ENCODE results near the gene SPAG5.
A peak's percentile ranks its signal among the peaks of the same experiment; 100 is the strongest.
"Not testable (repeated sequence)": the region's sequence is repeated elsewhere in the genome, so short reads cannot be mapped to it uniquely, and the experiment has no call there.

Gene SPAG5

DNA sequence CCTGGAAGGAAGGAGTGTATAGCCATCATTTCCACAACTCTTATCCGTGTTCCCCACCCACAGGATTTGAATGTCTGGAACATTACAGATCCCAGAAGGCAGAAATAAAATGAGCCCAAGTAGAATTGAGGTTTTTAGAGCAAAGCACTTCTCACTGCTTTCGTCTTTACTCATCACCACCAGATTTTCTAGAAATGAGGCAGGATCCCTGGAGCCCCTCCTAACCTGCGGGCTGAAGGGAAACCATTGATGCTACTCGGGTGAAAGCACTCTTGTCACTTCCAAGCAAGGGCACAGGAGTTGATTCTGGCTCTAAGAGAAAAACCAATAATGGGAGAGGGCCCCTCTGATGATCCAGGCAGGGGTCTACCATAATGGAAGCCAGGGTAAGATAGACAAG, 19.3 kb downstream of the SPAG5 start:
- Histone ChIP-seq H3K9me3 (ENCODE audit: control insufficient read depth, low read length) (no peaks in the 10 kb centered on the region), H3K36me3 (ENCODE audit: control insufficient read depth, insufficient read depth, low read length) (no peaks in the 10 kb centered on the region), H3K4me3 (ENCODE audit: insufficient read depth, low read depth, low read length, poor library complexity, severe bottlenecking) (no peak overlapping the region), H3K4me1 (ENCODE audit: control insufficient read depth, insufficient read depth, low read length, poor library complexity, severe bottlenecking) (peaks cover 8% of the 10 kb centered on the region), H3K27ac (ENCODE audit: insufficient read depth, low read length, poor library complexity, severe bottlenecking) (no peak overlapping the region), H3K27me3 (replicated peaks; ENCODE audit: control insufficient read depth, insufficient read depth, low read length, poor library complexity, severe bottlenecking) (no peaks in the 10 kb centered on the region)
- no peak for DNase-seq

DNA sequence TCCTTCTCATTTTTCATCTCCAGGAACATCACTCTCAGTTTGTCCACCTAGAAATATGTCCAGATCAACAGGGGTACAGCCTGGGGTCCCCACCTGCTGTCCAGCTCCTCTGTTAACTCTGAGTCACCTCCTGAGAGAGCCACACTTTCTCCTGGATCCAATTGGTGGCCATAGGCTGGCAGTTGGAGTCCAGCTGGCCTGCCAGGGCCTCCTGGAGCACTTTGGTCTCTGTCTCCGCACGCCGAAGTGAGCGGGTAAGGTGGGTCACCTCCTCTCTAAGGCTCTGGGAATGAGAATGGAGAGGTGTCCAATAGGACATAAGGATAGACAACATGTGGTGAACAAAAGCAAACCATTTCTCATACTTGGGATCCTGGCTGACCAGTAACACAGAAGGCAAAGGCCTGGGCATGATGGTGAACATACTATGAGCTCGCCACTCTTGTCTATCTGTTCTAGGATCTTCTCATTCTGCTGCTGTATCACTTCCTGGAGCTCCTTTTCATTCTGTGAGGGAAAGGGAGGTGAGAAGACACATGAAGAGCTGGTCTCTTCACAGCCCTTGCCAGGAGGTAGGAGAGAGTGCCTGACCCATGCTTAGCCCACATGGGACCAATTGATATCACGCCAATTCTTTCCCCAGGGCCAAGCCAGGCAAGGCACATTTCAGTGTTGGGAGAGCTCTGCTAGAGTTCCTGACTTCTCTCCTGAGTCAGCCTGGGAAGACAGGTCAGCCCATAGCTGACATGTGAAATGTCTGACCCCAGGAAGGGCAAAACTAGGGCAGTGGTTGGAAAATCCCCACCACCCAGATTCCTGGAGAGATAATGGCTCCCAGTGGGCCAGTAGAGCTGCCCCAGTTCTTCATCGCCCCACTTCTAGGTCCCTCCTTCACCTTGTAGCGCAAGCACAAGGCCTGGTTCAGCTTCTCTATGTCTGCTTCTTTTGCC, 20.3 kb downstream of the SPAG5 start:
- no peak for DNase-seq
- Histone ChIP-seq H3K27me3 (replicated peaks; ENCODE audit: control insufficient read depth, insufficient read depth, low read length, poor library complexity, severe bottlenecking) (no peaks in the 10 kb centered on the region), H3K27ac (ENCODE audit: insufficient read depth, low read length, poor library complexity, severe bottlenecking) (no peak overlapping the region), H3K9me3 (ENCODE audit: control insufficient read depth, low read length) (no peaks in the 10 kb centered on the region), H3K4me1 (ENCODE audit: control insufficient read depth, insufficient read depth, low read length, poor library complexity, severe bottlenecking) (peaks cover 8% of the 10 kb centered on the region), H3K4me3 (ENCODE audit: insufficient read depth, low read depth, low read length, poor library complexity, severe bottlenecking) (no peak overlapping the region), H3K36me3 (ENCODE audit: control insufficient read depth, insufficient read depth, low read length) (no peaks in the 10 kb centered on the region)

DNA sequence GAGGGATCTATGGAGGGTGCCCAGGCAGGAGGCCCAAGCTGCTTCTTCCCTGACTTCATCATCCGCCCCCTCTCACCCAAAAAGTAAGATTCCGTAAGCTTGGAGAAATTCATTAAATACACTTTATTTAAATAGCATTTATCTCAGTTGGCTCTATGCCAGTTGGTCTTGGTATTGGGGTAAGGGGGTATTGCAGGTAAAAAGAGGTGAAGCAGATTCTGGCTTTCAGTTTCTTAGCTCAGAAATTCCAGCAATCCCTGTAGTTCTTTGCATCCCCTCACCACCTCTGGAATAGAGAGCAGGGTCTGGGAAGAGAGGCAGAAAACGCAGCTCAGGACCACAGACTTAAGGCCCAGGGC, 21.4 kb downstream of the SPAG5 start:
- no peak overlapping the region for H3K4me3 ChIP-seq (ENCODE audit: insufficient read depth, low read depth, low read length, poor library complexity, severe bottlenecking)
- H3K27me3 ChIP-seq (replicated peaks; ENCODE audit: control insufficient read depth, insufficient read depth, low read length, poor library complexity, severe bottlenecking): no peaks in the 10 kb centered on the region
- H3K9me3 ChIP-seq (ENCODE audit: control insufficient read depth, low read length): no peaks in the 10 kb centered on the region
- H3K27ac ChIP-seq (ENCODE audit: insufficient read depth, low read length, poor library complexity, severe bottlenecking): no peak overlapping the region
- no peaks in the 10 kb centered on the region for H3K36me3 ChIP-seq (ENCODE audit: control insufficient read depth, insufficient read depth, low read length)
- peaks cover 8% of the 10 kb centered on the region for H3K4me1 ChIP-seq (ENCODE audit: control insufficient read depth, insufficient read depth, low read length, poor library complexity, severe bottlenecking)
- DNase-seq: no peak

DNA sequence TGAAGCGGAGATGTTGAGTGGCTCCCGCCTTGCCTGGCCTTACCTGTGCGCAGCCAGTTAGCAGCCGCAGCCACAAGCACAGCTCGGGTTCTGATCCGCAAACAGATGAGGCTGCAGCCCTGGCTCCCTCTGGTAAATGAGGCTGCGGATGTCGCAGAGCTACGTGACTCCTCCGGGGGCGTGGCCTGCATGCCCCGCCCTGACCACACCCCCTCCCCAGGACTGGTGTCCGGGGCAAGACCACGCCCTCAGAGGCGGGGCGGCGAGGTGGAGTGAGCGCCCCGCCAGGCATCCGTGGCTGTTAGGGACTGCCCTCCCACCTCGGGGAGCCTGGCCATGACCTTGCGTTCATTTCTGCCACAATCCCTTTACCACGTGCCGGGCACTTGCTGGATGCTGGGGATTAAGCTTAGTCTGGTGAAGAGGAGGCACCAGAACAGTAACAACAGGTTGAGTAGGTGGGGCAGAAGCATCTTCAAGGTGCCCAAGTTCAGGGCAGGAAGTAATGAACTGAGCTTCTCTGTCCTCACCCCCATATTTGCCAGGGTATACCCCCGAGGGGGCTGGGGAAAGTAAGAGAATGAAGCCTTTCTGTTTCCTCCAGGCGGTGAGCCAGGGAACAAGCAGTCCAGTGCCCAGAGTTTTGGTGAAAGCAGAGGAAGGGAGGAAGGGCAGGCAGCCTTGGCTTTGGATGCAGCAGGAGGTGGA, 21.9 kb downstream of the SPAG5 start, which contains the start of gene ALDOC:
TSS of gene ALDOC (minus strand) at position 138 of the 708 bp plus-strand sequence. CDS start 1,363 bp downstream, outside the sequence.
- Histone ChIP-seq H3K4me1 (ENCODE audit: control insufficient read depth, insufficient read depth, low read length, poor library complexity, severe bottlenecking) (peaks cover 13% of the 10 kb centered on the region), H3K36me3 (ENCODE audit: control insufficient read depth, insufficient read depth, low read length) (no peaks in the 10 kb centered on the region), H3K27me3 (replicated peaks; ENCODE audit: control insufficient read depth, insufficient read depth, low read length, poor library complexity, severe bottlenecking) (no peaks in the 10 kb centered on the region), H3K27ac (ENCODE audit: insufficient read depth, low read length, poor library complexity, severe bottlenecking) (peak within 1 kb of the TSS; percentile 15), H3K9me3 (ENCODE audit: control insufficient read depth, low read length) (no peaks in the 10 kb centered on the region), H3K4me3 (ENCODE audit: insufficient read depth, low read depth, low read length, poor library complexity, severe bottlenecking) (peak within 1 kb of the TSS; percentile 23)
- DNase-seq: peak; percentile 95 to 98 (median 96)

DNA sequence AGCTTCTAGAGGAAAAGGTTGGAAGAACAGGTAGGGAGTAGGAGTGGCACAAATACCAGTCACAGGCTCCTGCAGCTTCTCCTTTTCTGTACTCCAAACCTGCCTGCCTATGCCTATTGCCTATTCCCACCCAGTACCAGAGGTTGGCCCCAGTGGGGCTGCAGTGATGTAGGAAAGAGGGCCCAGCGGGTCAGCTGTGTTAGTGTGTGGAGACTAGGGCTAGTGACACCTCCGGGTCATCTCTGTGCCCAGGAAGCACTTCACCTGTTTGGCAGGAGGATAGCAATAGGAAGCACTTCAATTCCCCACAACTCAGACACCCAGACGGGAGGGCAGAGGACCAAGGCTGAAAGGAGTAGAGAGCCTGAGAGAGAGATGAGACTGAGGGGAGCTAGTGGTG, 22.8 kb downstream of the SPAG5 start:
- DNase-seq; H3K4me3 ChIP-seq (ENCODE audit: insufficient read depth, low read depth, low read length, poor library complexity, severe bottlenecking); H3K27ac ChIP-seq (ENCODE audit: insufficient read depth, low read length, poor library complexity, severe bottlenecking); H3K27me3 ChIP-seq (replicated peaks; ENCODE audit: control insufficient read depth, insufficient read depth, low read length, poor library complexity, severe bottlenecking); H3K9me3 ChIP-seq (ENCODE audit: control insufficient read depth, low read length); H3K36me3 ChIP-seq (ENCODE audit: control insufficient read depth, insufficient read depth, low read length): not testable (repeated sequence)
- peaks cover 13% of the 10 kb centered on the region for H3K4me1 ChIP-seq (ENCODE audit: control insufficient read depth, insufficient read depth, low read length, poor library complexity, severe bottlenecking)

DNA sequence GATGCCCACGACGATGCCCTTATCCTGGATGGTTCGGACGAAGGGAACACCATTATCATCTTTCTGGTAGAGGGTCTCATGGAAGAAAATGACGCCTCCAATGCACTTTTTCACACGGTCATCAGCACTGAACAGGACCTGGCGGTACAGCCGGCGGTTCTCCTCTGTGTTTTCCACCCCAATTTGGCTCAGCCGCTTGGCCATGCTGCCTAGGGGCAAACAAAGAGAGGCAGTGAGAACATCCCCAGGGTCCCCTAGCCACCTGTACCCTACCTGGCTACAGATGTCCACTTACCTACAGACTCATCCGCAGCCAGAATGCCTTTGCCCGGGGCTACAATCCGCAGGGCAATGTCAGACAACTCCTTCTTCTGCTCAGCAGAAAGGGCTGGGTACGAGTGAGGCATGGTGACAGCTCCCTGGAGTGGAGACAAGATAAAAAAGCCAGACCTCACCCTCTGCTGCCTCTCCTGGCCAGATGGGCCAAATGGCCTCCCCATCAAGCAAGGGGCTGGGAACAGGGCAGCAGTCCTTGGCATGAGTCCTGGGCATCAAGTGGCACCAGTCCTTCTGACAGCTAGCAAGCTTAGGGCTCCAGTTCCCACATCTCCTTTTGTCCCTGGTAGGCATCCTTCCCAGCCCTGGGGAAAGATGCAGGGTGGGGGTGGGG, 23.6 kb downstream of the SPAG5 start:
- no peaks in the 10 kb centered on the region for H3K9me3 ChIP-seq (ENCODE audit: control insufficient read depth, low read length)
- H3K27ac ChIP-seq (ENCODE audit: insufficient read depth, low read length, poor library complexity, severe bottlenecking): no peak overlapping the region
- H3K4me1 ChIP-seq (ENCODE audit: control insufficient read depth, insufficient read depth, low read length, poor library complexity, severe bottlenecking): peaks cover 17% of the 10 kb centered on the region
- no peak overlapping the region for H3K4me3 ChIP-seq (ENCODE audit: insufficient read depth, low read depth, low read length, poor library complexity, severe bottlenecking)
- DNase-seq: no peak
- no peaks in the 10 kb centered on the region for H3K27me3 ChIP-seq (replicated peaks; ENCODE audit: control insufficient read depth, insufficient read depth, low read length, poor library complexity, severe bottlenecking)
- no peaks in the 10 kb centered on the region for H3K36me3 ChIP-seq (ENCODE audit: control insufficient read depth, insufficient read depth, low read length)

DNA sequence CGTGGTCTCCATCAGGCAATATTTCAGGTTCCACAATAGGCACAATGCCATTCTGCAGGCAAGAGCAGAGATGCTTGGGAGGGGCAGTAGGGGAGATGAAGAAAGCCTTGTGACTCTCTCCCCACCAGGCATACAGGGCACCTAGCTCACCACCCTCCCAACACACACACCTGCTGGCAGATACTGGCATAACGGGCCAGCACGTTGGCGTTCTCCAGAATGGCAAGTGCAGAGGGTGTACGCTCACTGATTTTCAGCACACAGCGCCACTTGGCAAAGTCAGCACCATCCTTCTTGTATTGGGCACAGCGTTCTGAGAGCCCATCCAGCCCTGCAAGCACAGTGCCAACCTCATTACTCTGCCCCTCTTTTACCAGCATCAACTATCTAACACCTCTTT, 24.3 kb downstream of the SPAG5 start:
- DNase-seq: no peak
- Histone ChIP-seq H3K4me3 (ENCODE audit: insufficient read depth, low read depth, low read length, poor library complexity, severe bottlenecking) (no peak overlapping the region), H3K4me1 (ENCODE audit: control insufficient read depth, insufficient read depth, low read length, poor library complexity, severe bottlenecking) (peaks cover 24% of the 10 kb centered on the region)

DNA sequence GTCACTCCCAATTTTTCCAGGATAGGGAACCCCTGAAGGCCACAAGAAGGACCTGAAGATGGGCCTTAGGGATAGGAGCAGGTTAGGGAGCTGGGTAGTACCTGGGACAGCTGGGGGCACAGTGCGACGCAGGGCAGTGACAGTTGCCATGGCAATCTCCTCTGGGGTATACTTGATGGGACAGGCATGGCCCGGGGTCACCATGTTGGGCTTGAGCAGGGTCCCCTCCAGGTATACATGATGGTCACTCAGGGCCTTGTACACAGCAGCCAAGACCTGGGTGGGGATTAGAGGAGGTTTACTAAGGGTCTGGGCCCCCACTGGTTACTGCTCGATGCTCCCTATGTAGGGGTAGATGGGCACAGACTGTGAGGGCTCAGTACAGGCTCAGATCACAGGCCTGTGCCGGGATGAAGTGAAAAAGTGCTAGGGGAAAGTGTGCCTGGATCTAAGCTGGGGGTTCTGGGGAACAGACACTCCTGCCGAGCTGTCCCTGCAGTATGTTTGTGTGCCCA, 24.8 kb downstream of the SPAG5 start:
- H3K27me3 ChIP-seq (replicated peaks; ENCODE audit: control insufficient read depth, insufficient read depth, low read length, poor library complexity, severe bottlenecking): no peaks in the 10 kb centered on the region
- H3K4me1 ChIP-seq (ENCODE audit: control insufficient read depth, insufficient read depth, low read length, poor library complexity, severe bottlenecking): peaks cover 26% of the 10 kb centered on the region
- H3K36me3 ChIP-seq (ENCODE audit: control insufficient read depth, insufficient read depth, low read length): no peaks in the 10 kb centered on the region
- H3K9me3 ChIP-seq (ENCODE audit: control insufficient read depth, low read length): no peaks in the 10 kb centered on the region
- no peak overlapping the region for H3K4me3 ChIP-seq (ENCODE audit: insufficient read depth, low read depth, low read length, poor library complexity, severe bottlenecking)
- H3K27ac ChIP-seq (ENCODE audit: insufficient read depth, low read length, poor library complexity, severe bottlenecking): no peak overlapping the region
- no peak for DNase-seq

More for the DNA sequence above, 24.3 kb downstream of the SPAG5 start:
- Histone ChIP-seq H3K9me3 (ENCODE audit: control insufficient read depth, low read length) (no peaks in the 10 kb centered on the region), H3K27me3 (replicated peaks; ENCODE audit: control insufficient read depth, insufficient read depth, low read length, poor library complexity, severe bottlenecking) (no peaks in the 10 kb centered on the region), H3K36me3 (ENCODE audit: control insufficient read depth, insufficient read depth, low read length) (no peaks in the 10 kb centered on the region), H3K27ac (ENCODE audit: insufficient read depth, low read length, poor library complexity, severe bottlenecking) (no peak overlapping the region)

DNA sequence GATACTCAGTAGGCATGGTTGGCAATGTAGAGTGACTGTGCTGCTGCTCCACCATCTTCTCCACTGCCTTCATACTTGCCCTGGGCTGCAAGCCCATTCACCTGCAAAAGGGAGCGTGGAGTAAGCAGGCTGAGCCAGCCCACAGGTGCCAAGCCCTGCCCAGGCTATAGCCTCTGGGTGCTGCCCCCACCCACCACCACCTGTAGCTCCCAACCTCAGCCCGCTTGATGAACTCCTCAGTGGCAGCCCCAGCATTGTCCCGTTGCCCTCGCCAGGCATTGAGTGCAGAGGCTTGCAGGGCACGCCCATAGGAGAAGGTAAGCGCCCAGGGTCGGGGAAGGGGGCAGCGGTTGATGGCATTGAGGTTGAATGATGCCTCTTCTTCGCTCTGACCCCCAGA, 25.3 kb downstream of the SPAG5 start:
- no peaks in the 10 kb centered on the region for H3K36me3 ChIP-seq (ENCODE audit: control insufficient read depth, insufficient read depth, low read length)
- no peak overlapping the region for H3K4me3 ChIP-seq (ENCODE audit: insufficient read depth, low read depth, low read length, poor library complexity, severe bottlenecking)
- H3K27me3 ChIP-seq (replicated peaks; ENCODE audit: control insufficient read depth, insufficient read depth, low read length, poor library complexity, severe bottlenecking): no peaks in the 10 kb centered on the region
- H3K27ac ChIP-seq (ENCODE audit: insufficient read depth, low read length, poor library complexity, severe bottlenecking): no peak overlapping the region
- no peak for DNase-seq
- peaks cover 26% of the 10 kb centered on the region for H3K4me1 ChIP-seq (ENCODE audit: control insufficient read depth, insufficient read depth, low read length, poor library complexity, severe bottlenecking)
- no peaks in the 10 kb centered on the region for H3K9me3 ChIP-seq (ENCODE audit: control insufficient read depth, low read length)

Measured in effector memory CD4-positive, alpha-beta T cell (primary cell).